CD14-positive monocyte (primary cell): ENCODE measurements around the gene MYH3. TPM values are rescaled to one million over a fixed set of nuclear protein-coding genes. Genes with fewer than 3 reads are reported as not detected.

Experiments
- DNase-seq, 3 donors: peaks; one replicate each; pipeline ENCODE4 v3.0.0-alpha.2; 2011 to 2022
- H2AFZ ChIP-seq: 2 replicates; pipeline ENCODE4 v1.6.0; 2012; ENCODE audit warnings: mild to moderate bottlenecking, low read depth, low read length, inconsistent platforms; ENCODE audit not compliant: insufficient read depth, poor library complexity, severe bottlenecking
- H3K27ac ChIP-seq, 2 donors: 1 replicate in 1 of 2; 2 replicates in 1 of 2; pipeline ENCODE4 v1.5.1; 2012 to 2013; ENCODE audit warnings: low read length in 2 of 2, control low read depth in 1 of 2, inconsistent platforms in 1 of 2, low read depth in 1 of 2, mild to moderate bottlenecking in 1 of 2
- H3K27me3 ChIP-seq, 2 donors: one replicate each; pipeline versions ENCODE4 v1.6.0 to v1.6.1; 2011 to 2013; ENCODE audit warnings: low read length in 2 of 2; ENCODE audit not compliant: control insufficient read depth in 2 of 2, insufficient read depth in 2 of 2
- H3K36me3 ChIP-seq, 2 donors: replicated peaks in 1 of 2; 1 replicate in 1 of 2; 2 replicates in 1 of 2; pipeline versions ENCODE4 v1.5.1 to v1.6.1; 2012 to 2013; ENCODE audit warnings: low read length in 2 of 2, control low read depth in 1 of 2, inconsistent platforms in 1 of 2, mild to moderate bottlenecking in 1 of 2; ENCODE audit not compliant: insufficient read depth in 2 of 2, control insufficient read depth in 1 of 2
- H3K4me1 ChIP-seq, 2 donors: 1 replicate in 1 of 2; 2 replicates in 1 of 2; pipeline versions ENCODE4 v1.5.1 to v1.6.1; 2012 to 2013; ENCODE audit warnings: low read length in 2 of 2, control low read depth in 1 of 2, inconsistent platforms in 1 of 2, mild to moderate bottlenecking in 1 of 2, moderate library complexity in 1 of 2; ENCODE audit not compliant: insufficient read depth in 2 of 2, control insufficient read depth in 1 of 2
- H3K4me2 ChIP-seq: replicated peaks from 2 replicates; pipeline ENCODE3; 2012; ENCODE audit warnings: low read length, moderate library complexity, mild to moderate bottlenecking; ENCODE audit not compliant: poor library complexity, severe bottlenecking; ENCODE audit errors: extremely low read depth
- H3K4me3 ChIP-seq, 3 experiments: fragments of 200-600 bp in 1 of 3; sonication (generic) in 1 of 3; replicated peaks in 1 of 3; 1 replicate in 2 of 3; 2 replicates in 1 of 3; pipeline ENCODE4 v1.5.1; 2011 to 2013; ENCODE audit warnings: low read length in 3 of 3, mild to moderate bottlenecking in 3 of 3, control low read depth in 2 of 3, low read depth in 2 of 3, inconsistent platforms in 1 of 3, moderate library complexity in 1 of 3
- H3K79me2 ChIP-seq: 2 replicates; pipeline ENCODE4 v1.6.0; 2012; ENCODE audit warnings: mild to moderate bottlenecking, control low read depth, inconsistent platforms, low read length, moderate library complexity; ENCODE audit not compliant: insufficient read depth
- H3K9ac ChIP-seq: 2 replicates; pipeline ENCODE4 v1.6.0; 2017; ENCODE audit warnings: low read length, mild to moderate bottlenecking; ENCODE audit not compliant: insufficient read depth, poor library complexity, severe bottlenecking
- H3K9me3 ChIP-seq, 2 donors: replicated peaks in 1 of 2; 1 replicate in 1 of 2; 2 replicates in 1 of 2; pipeline versions ENCODE4 v1.5.1 to v1.6.1; 2012 to 2013; ENCODE audit warnings: low read length in 2 of 2, control low read depth in 1 of 2; ENCODE audit not compliant: control insufficient read depth in 1 of 2, insufficient read depth in 1 of 2
- H4K20me1 ChIP-seq: 2 replicates; pipeline ENCODE4 v1.6.0; 2012; ENCODE audit warnings: mild to moderate bottlenecking, low read length, control low read depth, moderate library complexity; ENCODE audit not compliant: insufficient read depth
- H3K27ac Mint-ChIP-seq, 7 donors: one replicate each; pipeline ENCODE4 v1.8.0; 2020; ENCODE audit warnings: mild to moderate bottlenecking in 7 of 7, mixed read lengths in 7 of 7, moderate library complexity in 6 of 7, inconsistent platforms in 2 of 7
- H3K27me3 Mint-ChIP-seq, 3 donors: one replicate each; pipeline ENCODE4 v1.8.0; 2021 to 2022; ENCODE audit warnings: low read depth in 3 of 3, mild to moderate bottlenecking in 3 of 3, mixed read lengths in 3 of 3, moderate library complexity in 3 of 3, inconsistent platforms in 1 of 3
- H3K36me3 Mint-ChIP-seq, 2 donors: one replicate each; pipeline ENCODE4 v1.8.0; 2020; ENCODE audit warnings: mixed read lengths in 2 of 2, inconsistent platforms in 1 of 2, mild to moderate bottlenecking in 1 of 2
- H3K4me1 Mint-ChIP-seq: one replicate; pipeline ENCODE4 v1.8.0; 2020; ENCODE audit warnings: mild to moderate bottlenecking, mixed read lengths
- H3K4me3 Mint-ChIP-seq, 2 donors: one replicate each; pipeline ENCODE4 v1.8.0; 2020; ENCODE audit warnings: mild to moderate bottlenecking in 2 of 2, mixed read lengths in 2 of 2, moderate library complexity in 1 of 2
- H3K9me3 Mint-ChIP-seq, 7 donors: one replicate each; pipeline ENCODE4 v1.8.0; 2020 to 2022; ENCODE audit warnings: mixed read lengths in 7 of 7, mild to moderate bottlenecking in 6 of 7, moderate library complexity in 6 of 7, inconsistent platforms in 2 of 7
- WGBS: methylation state at CpG from one replicate; pipeline ENCODE4 v1.1.5; 2013; ENCODE audit warnings: missing lambda C conversion rate; ENCODE audit not compliant: insufficient coverage; 5-methylcytosine and 5-hydroxymethylcytosine counted together
- intact Hi-C, 2 donors: fragments of 100-400 bp; cut with micrococcal nuclease; formaldehyde crosslinking; loops; one replicate each; pipeline versions ENCODE4 v1.15.0 to v1.15.1; 2023
- polyA plus RNA-seq, 3 donors: library from polyadenylated mRNA; depleted of rRNA in 1 of 3; unstranded in 2 of 3; stranded (reverse) in 1 of 3; fragments of 300-500 nt in 2 of 3; fragments of >200 nt in 1 of 3; fragmentation: Illumina TruSeq in 2 of 3; gene quantifications; 1 replicate in 2 of 3; 2 replicates in 1 of 3; pipeline ENCODE4 v1.2.3, GENCODE V29; 2012 to 2021
- TF ChIP-seq, protein P1 (sequence below): fragments of 200-600 bp; IDR thresholded peaks from one replicate; pipeline ENCODE4 v1.8.0; 2022; ENCODE audit warnings: antibody characterized with exemption, mild to moderate bottlenecking

Gene MYH3
- polyA plus RNA-seq, 3 donors, result 0.13 to 5.7 TPM; not detected in 1

DNA sequence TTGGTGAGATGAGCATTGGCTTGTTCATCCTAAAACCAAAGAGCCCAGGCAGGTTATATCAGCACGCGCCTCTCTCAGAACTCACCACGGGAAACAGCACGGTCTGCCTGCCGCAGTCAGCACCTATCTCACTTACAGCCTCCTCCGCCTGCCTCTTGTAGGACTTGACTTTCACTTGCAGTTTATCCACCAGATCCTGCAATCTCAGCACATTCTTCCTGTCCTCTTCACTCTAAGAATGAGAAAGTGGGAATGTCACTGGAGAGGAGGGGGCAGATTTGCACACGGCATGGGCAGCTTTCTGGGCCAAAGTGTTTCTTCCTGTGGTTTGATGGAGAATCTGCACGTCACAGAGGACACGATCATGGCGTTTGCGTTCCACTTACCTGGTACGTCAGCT lies 27.4 kb downstream of the MYH3 start:
- H3K79me2 ChIP-seq, result no peaks in the 10 kb centered on the region
- H3K36me3 ChIP-seq, result no peaks in the 10 kb centered on the region
- intact Hi-C loops, result no loop called here
- no peak overlapping the region for H3K4me3 ChIP-seq
- Mint-ChIP-seq H3K4me1 (no peaks in the 10 kb centered on the region), H3K27ac (no peak overlapping the region), H3K4me3 (no peak overlapping the region), H3K27me3 (peaks cover 0 to 3% (median 0%) of the 10 kb centered on the region in 3 donors), H3K9me3 (peaks cover 0 to 4% (median 0%) of the 10 kb centered on the region in 7 donors), H3K36me3 (peaks cover 6 to 14% of the 10 kb centered on the region in 2 donors)
- H3K4me2 ChIP-seq, result no peak overlapping the region
- WGBS, result 98% methylated on average over 9 of the region's 12 CpGs
- no peaks in the 10 kb centered on the region for H3K4me1 ChIP-seq
- H2AFZ ChIP-seq, result no peak overlapping the region
- H3K27ac ChIP-seq, result no peak overlapping the region
- H4K20me1 ChIP-seq, result no peaks in the 10 kb centered on the region
- H3K9ac ChIP-seq, result no peak overlapping the region
- TF ChIP-seq, protein P1, sequence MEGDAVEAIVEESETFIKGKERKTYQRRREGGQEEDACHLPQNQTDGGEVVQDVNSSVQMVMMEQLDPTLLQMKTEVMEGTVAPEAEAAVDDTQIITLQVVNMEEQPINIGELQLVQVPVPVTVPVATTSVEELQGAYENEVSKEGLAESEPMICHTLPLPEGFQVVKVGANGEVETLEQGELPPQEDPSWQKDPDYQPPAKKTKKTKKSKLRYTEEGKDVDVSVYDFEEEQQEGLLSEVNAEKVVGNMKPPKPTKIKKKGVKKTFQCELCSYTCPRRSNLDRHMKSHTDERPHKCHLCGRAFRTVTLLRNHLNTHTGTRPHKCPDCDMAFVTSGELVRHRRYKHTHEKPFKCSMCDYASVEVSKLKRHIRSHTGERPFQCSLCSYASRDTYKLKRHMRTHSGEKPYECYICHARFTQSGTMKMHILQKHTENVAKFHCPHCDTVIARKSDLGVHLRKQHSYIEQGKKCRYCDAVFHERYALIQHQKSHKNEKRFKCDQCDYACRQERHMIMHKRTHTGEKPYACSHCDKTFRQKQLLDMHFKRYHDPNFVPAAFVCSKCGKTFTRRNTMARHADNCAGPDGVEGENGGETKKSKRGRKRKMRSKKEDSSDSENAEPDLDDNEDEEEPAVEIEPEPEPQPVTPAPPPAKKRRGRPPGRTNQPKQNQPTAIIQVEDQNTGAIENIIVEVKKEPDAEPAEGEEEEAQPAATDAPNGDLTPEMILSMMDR, result no peak
- no peak for DNase-seq
- no peaks in the 10 kb centered on the region for H3K9me3 ChIP-seq
- H3K27me3 ChIP-seq, result no peaks in the 10 kb centered on the region

DNA sequence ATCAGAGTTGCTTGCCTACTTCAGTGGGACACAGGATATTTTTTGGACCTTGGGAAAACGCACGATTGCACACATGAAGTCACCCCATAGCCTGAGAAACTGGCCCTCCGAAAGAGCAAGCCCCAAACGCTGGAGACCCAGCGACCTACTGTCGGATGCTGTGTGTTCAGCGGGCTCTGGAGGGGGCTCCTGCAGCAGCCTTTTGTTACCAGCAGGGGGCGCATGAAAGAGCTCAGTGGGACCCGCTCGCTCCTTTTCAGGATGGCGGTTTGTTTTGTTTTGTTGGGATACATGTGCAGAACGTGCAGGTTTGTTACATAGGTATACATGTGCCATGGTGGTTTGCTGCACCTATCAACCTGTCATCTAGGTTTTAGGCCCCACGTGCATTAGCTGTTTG lies 28.4 kb downstream of the MYH3 start:
- no peak overlapping the region for H3K9ac ChIP-seq
- no peak overlapping the region for H3K4me2 ChIP-seq
- no peaks in the 10 kb centered on the region for H3K4me1 ChIP-seq
- Mint-ChIP-seq H3K36me3 (peaks cover 3 to 14% of the 10 kb centered on the region in 2 donors), H3K4me1 (no peaks in the 10 kb centered on the region), H3K27me3 (peaks cover 0 to 3% (median 0%) of the 10 kb centered on the region in 3 donors), H3K4me3 (no peak overlapping the region), H3K27ac (no peak overlapping the region), H3K9me3 (peaks cover 0 to 4% (median 0%) of the 10 kb centered on the region in 7 donors)
- intact Hi-C loops, result no loop called here
- no peaks in the 10 kb centered on the region for H3K79me2 ChIP-seq
- no peak overlapping the region for H3K27ac ChIP-seq
- H4K20me1 ChIP-seq, result no peaks in the 10 kb centered on the region
- no peak overlapping the region for H3K4me3 ChIP-seq
- 92% methylated on average over 12 of the region's 13 CpGs for WGBS
- DNase-seq, result no peak
- no peak overlapping the region for H2AFZ ChIP-seq
- no peaks in the 10 kb centered on the region for H3K9me3 ChIP-seq
- no peaks in the 10 kb centered on the region for H3K36me3 ChIP-seq
- H3K27me3 ChIP-seq, result no peaks in the 10 kb centered on the region
- TF ChIP-seq, protein P1, result peak; percentile 47
